ENCODE data around the gene MAML3.

DNA sequence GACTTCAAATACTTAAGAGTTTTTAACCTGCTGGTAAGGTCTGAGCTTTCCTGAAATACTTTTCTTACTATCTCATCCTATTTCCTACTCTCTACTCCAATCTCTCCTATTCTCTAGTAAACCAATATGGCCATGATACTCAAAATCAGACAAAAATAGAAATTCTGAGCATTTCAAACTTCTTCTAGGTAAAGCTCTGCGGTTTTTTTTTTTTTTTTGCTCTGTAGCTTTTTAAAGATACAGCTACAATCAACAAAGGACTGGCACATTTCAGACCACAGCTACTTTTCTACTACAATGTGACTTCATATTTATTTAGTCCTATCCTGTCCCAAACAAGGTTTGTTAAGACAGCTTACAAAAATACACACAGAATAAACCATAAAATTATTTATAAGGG, 31.1 kb downstream of the MAML3 start:
- TF ChIP-seq, protein P1, sequence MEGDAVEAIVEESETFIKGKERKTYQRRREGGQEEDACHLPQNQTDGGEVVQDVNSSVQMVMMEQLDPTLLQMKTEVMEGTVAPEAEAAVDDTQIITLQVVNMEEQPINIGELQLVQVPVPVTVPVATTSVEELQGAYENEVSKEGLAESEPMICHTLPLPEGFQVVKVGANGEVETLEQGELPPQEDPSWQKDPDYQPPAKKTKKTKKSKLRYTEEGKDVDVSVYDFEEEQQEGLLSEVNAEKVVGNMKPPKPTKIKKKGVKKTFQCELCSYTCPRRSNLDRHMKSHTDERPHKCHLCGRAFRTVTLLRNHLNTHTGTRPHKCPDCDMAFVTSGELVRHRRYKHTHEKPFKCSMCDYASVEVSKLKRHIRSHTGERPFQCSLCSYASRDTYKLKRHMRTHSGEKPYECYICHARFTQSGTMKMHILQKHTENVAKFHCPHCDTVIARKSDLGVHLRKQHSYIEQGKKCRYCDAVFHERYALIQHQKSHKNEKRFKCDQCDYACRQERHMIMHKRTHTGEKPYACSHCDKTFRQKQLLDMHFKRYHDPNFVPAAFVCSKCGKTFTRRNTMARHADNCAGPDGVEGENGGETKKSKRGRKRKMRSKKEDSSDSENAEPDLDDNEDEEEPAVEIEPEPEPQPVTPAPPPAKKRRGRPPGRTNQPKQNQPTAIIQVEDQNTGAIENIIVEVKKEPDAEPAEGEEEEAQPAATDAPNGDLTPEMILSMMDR (IDR thresholded peaks at IDR 0.05; ENCODE audit: insufficient read depth, low read depth, low read length) = no peak
- no peak for TF ChIP-seq EZH2 (IDR thresholded peaks at IDR 0.05; ENCODE audit: insufficient read depth, low read length)

Data from astrocyte (in vitro differentiated cells and primary cell).